HepG2 (cell line): ENCODE data around the gene PLD1. TPM values are rescaled to one million over a fixed set of nuclear protein-coding genes. Genes with fewer than 3 reads are reported as not detected.
A peak's percentile ranks its signal among the peaks of the same experiment; 100 is the strongest.

Experiments
- BRCA1 ChIP-seq: sonication (generic); formaldehyde crosslinking; IDR thresholded peaks from 2 replicates; pipeline ENCODE4 v1.4.0; 2020; ENCODE audit warnings: missing genetic modification reagents
- NPAS2 ChIP-seq: sonication (generic); formaldehyde crosslinking; IDR thresholded peaks from 2 replicates; pipeline ENCODE4 v1.8.0; 2022; ENCODE audit warnings: mild to moderate bottlenecking, missing genetic modification reagents, borderline replicate concordance
- NR2F1 ChIP-seq, 2 experiments: fragments of 450-650 bp in 1 of 2; formaldehyde crosslinking in 1 of 2; IDR thresholded peaks; 2 replicates each; pipeline versions ENCODE4 v1.5.0 to v1.6.1; 2016 to 2020; ENCODE audit warnings: mild to moderate bottlenecking in 1 of 2, missing compliant biosample characterization in 1 of 2, missing genetic modification reagents in 1 of 2, moderate library complexity in 1 of 2
- NR2F2 ChIP-seq: IDR thresholded peaks from 2 replicates; pipeline ENCODE4 v1.6.1; 2012; ENCODE audit warnings: low read depth, inconsistent platforms, borderline replicate concordance
- PAX8 ChIP-seq: sonication (generic); formaldehyde crosslinking; IDR thresholded peaks from 2 replicates; pipeline ENCODE4 v1.8.0; 2022; ENCODE audit warnings: mild to moderate bottlenecking, missing genetic modification reagents, borderline replicate concordance
- SETDB1 ChIP-seq: sonication (generic); formaldehyde crosslinking; IDR thresholded peaks from 2 replicates; pipeline ENCODE4 v1.5.1; 2020; ENCODE audit warnings: missing genetic modification reagents, mild to moderate bottlenecking, borderline replicate concordance
- SIX1 ChIP-seq: sonication (generic); formaldehyde crosslinking; IDR thresholded peaks from 2 replicates; pipeline ENCODE4 v1.4.0; 2020; ENCODE audit warnings: missing genetic modification reagents, borderline replicate concordance
- ZFP90 ChIP-seq: sonication (generic); formaldehyde crosslinking; IDR thresholded peaks from 2 replicates; pipeline ENCODE4 v1.8.0; 2022; ENCODE audit warnings: missing genetic modification reagents, mild to moderate bottlenecking, inconsistent platforms, borderline replicate concordance
- ZFYVE20 ChIP-seq: sonication (generic); formaldehyde crosslinking; IDR thresholded peaks from 2 replicates; pipeline ENCODE4 v1.8.0; 2023; ENCODE audit warnings: low read depth, mild to moderate bottlenecking, moderate library complexity, missing genetic modification reagents, borderline replicate concordance
- ZNF10 ChIP-seq: sonication (generic); formaldehyde crosslinking; IDR thresholded peaks from 2 replicates; pipeline ENCODE4 v1.4.0; 2020; ENCODE audit warnings: mild to moderate bottlenecking, low read depth, missing genetic modification reagents, borderline replicate concordance
- ZNF552 ChIP-seq: sonication (generic); formaldehyde crosslinking; IDR thresholded peaks from 2 replicates; pipeline ENCODE4 v1.9.0; 2022; ENCODE audit warnings: missing genetic modification reagents, mild to moderate bottlenecking, borderline replicate concordance
- polyA plus RNA-seq, 8 experiments: library from polyadenylated mRNA; depleted of rRNA in 3 of 8; stranded (reverse) in 7 of 8; unstranded in 1 of 8; fragments of >200 nt; fragmentation: Illumina TruSeq in 4 of 8; extraction: Trizol in 4 of 8; gene quantifications; 2 replicates each; pipeline versions ENCODE4 v1.2.1 to v1.2.3, GENCODE V29; 2011 to 2016; ENCODE audit warnings: low read depth in 4 of 8, missing spikeins in 1 of 8, mixed read lengths in 1 of 8; ENCODE audit not compliant: insufficient read depth in 1 of 8
- total RNA-seq, 5 experiments: library from RNA; depleted of rRNA; stranded (reverse); fragments of >200 nt; fragmentation: Illumina TruSeq; extraction: Trizol; gene quantifications; 2 replicates each; pipeline ENCODE4 v1.2.3, GENCODE V29; 2016; ENCODE audit warnings: low read depth in 1 of 5
- TF ChIP-seq, protein P1 (sequence below): sonication (generic); formaldehyde crosslinking; IDR thresholded peaks from 2 replicates; pipeline ENCODE4 v1.4.0; 2020; ENCODE audit warnings: missing genetic modification reagents, borderline replicate concordance
- TF ChIP-seq, protein P2 (sequence below): sonication (generic); formaldehyde crosslinking; IDR thresholded peaks from 2 replicates; pipeline ENCODE4 v1.8.0; 2022; ENCODE audit warnings: mild to moderate bottlenecking, missing genetic modification reagents, moderate library complexity
- TF ChIP-seq, protein P3 (sequence below): sonication (generic); formaldehyde crosslinking; IDR thresholded peaks from 2 replicates; pipeline ENCODE4 v1.4.0; 2020; ENCODE audit warnings: missing genetic modification reagents
- TF ChIP-seq, protein P4 (sequence below): sonication (generic); formaldehyde crosslinking; conservative IDR thresholded peaks from 2 replicates; pipeline ENCODE4 v1.4.0; 2020; ENCODE audit warnings: missing genetic modification reagents
- TF ChIP-seq, protein P5 (sequence below): sonication (generic); formaldehyde crosslinking; IDR thresholded peaks from 2 replicates; pipeline ENCODE4 v1.5.0; 2020; ENCODE audit warnings: mild to moderate bottlenecking, missing genetic modification reagents

Gene PLD1
- total and polyA plus RNA-seq, 2 of the 13 experiments (the other 11 are each of a cell fraction or from before 2014, with no cell fraction given), result 27.1 to 59.4 TPM

DNA sequence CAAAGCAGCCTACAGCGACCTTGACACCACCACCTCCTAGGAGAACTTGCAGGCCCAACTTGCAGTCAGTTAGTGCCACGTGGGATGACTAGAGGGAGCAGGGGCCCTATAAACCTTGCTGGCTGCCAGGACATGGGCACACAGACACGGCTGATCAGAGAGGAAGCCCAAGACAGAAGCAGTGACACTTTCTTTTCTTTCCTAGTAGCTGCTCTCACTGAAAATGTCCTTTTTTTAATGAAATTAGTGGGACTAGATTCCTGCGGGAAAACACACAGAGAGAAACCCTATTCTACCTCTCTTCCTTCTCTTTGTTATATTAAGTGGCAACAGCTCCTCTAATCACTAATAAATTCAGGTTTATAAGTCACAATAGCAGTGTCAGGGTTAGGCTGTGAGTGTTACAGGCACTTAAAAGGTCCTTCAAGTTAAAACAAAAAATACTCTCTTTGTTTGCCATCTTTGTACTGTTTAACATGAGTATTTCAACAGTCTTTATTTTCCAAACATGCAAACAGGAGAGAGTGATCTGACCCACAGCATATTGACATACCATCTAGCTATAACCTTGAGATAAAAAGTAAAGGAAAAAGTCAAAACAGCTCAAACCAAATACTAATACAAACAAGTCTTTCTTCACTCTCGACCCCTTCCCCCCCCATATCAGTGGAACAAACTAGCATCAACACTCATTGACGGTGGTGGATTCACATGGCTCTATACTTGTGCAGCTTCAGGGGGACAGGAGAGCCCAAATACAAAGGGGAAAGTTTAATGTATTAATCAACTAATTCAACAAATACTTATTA lies 30.7 kb upstream of the PLD1 start (continued):
- TF ChIP-seq, protein P1, sequence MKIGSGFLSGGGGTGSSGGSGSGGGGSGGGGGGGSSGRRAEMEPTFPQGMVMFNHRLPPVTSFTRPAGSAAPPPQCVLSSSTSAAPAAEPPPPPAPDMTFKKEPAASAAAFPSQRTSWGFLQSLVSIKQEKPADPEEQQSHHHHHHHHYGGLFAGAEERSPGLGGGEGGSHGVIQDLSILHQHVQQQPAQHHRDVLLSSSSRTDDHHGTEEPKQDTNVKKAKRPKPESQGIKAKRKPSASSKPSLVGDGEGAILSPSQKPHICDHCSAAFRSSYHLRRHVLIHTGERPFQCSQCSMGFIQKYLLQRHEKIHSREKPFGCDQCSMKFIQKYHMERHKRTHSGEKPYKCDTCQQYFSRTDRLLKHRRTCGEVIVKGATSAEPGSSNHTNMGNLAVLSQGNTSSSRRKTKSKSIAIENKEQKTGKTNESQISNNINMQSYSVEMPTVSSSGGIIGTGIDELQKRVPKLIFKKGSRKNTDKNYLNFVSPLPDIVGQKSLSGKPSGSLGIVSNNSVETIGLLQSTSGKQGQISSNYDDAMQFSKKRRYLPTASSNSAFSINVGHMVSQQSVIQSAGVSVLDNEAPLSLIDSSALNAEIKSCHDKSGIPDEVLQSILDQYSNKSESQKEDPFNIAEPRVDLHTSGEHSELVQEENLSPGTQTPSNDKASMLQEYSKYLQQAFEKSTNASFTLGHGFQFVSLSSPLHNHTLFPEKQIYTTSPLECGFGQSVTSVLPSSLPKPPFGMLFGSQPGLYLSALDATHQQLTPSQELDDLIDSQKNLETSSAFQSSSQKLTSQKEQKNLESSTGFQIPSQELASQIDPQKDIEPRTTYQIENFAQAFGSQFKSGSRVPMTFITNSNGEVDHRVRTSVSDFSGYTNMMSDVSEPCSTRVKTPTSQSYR (CRISPR knock-in tag), result peak; percentile 91
- TF ChIP-seq NR2F2 (peak; percentile 98), NPAS2 (CRISPR knock-in tag) (no peak), PAX8 (CRISPR knock-in tag) (no peak), ZFYVE20 (no peak), ZFP90 (no peak), ZNF552 (CRISPR knock-in tag) (no peak), NR2F1 (CRISPR knock-in tag; IDR thresholded peaks at IDR 0.05) (peak; percentile 63 to 77), SETDB1 (CRISPR knock-in tag) (no peak), BRCA1 (CRISPR knock-in tag) (no peak), SIX1 (CRISPR knock-in tag) (peak; percentile 93), ZNF10 (CRISPR knock-in tag) (no peak)
- TF ChIP-seq, protein P2, sequence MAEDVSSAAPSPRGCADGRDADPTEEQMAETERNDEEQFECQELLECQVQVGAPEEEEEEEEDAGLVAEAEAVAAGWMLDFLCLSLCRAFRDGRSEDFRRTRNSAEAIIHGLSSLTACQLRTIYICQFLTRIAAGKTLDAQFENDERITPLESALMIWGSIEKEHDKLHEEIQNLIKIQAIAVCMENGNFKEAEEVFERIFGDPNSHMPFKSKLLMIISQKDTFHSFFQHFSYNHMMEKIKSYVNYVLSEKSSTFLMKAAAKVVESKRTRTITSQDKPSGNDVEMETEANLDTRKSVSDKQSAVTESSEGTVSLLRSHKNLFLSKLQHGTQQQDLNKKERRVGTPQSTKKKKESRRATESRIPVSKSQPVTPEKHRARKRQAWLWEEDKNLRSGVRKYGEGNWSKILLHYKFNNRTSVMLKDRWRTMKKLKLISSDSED (CRISPR knock-in tag), result no peak
- TF ChIP-seq, protein P3, sequence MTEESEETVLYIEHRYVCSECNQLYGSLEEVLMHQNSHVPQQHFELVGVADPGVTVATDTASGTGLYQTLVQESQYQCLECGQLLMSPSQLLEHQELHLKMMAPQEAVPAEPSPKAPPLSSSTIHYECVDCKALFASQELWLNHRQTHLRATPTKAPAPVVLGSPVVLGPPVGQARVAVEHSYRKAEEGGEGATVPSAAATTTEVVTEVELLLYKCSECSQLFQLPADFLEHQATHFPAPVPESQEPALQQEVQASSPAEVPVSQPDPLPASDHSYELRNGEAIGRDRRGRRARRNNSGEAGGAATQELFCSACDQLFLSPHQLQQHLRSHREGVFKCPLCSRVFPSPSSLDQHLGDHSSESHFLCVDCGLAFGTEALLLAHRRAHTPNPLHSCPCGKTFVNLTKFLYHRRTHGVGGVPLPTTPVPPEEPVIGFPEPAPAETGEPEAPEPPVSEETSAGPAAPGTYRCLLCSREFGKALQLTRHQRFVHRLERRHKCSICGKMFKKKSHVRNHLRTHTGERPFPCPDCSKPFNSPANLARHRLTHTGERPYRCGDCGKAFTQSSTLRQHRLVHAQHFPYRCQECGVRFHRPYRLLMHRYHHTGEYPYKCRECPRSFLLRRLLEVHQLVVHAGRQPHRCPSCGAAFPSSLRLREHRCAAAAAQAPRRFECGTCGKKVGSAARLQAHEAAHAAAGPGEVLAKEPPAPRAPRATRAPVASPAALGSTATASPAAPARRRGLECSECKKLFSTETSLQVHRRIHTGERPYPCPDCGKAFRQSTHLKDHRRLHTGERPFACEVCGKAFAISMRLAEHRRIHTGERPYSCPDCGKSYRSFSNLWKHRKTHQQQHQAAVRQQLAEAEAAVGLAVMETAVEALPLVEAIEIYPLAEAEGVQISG, result no peak
- TF ChIP-seq, protein P4, sequence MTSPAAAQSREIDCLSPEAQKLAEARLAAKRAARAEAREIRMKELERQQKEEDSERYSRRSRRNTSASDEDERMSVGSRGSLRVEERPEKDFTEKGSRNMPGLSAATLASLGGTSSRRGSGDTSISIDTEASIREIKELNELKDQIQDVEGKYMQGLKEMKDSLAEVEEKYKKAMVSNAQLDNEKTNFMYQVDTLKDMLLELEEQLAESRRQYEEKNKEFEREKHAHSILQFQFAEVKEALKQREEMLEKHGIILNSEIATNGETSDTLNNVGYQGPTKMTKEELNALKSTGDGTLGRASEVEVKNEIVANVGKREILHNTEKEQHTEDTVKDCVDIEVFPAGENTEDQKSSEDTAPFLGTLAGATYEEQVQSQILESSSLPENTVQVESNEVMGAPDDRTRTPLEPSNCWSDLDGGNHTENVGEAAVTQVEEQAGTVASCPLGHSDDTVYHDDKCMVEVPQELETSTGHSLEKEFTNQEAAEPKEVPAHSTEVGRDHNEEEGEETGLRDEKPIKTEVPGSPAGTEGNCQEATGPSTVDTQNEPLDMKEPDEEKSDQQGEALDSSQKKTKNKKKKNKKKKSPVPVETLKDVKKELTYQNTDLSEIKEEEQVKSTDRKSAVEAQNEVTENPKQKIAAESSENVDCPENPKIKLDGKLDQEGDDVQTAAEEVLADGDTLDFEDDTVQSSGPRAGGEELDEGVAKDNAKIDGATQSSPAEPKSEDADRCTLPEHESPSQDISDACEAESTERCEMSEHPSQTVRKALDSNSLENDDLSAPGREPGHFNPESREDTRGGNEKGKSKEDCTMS (CRISPR knock-in tag), result no peak
- TF ChIP-seq, protein P5, sequence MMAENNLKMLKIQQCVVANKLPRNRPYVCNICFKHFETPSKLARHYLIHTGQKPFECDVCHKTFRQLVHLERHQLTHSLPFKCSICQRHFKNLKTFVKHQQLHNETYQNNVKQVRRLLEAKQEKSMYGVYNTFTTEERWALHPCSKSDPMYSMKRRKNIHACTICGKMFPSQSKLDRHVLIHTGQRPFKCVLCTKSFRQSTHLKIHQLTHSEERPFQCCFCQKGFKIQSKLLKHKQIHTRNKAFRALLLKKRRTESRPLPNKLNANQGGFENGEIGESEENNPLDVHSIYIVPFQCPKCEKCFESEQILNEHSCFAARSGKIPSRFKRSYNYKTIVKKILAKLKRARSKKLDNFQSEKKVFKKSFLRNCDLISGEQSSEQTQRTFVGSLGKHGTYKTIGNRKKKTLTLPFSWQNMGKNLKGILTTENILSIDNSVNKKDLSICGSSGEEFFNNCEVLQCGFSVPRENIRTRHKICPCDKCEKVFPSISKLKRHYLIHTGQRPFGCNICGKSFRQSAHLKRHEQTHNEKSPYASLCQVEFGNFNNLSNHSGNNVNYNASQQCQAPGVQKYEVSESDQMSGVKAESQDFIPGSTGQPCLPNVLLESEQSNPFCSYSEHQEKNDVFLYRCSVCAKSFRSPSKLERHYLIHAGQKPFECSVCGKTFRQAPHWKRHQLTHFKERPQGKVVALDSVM (CRISPR knock-in tag), result 0 out of 2 replicates have a peak, but pooled peaks have one; percentile 18
